DND-41 (cell line): ENCODE data around the gene MYL10.

ENCODE experiments used
- ATAC-seq: fragments of 200-7000 bp; cut with Tn5 transposase; 3 replicates; pipeline ENCODE4 v1.9.1; 2021; ENCODE audit warnings: low read depth; ENCODE audit not compliant: insufficient read depth
- DNase-seq: peaks from one replicate; pipeline ENCODE4 v3.0.0-alpha.2; 2020
- H2AFZ ChIP-seq: 2 replicates; pipeline ENCODE4 v1.6.0; 2012; ENCODE audit warnings: low read depth, low read length
- H3K27ac ChIP-seq: 2 replicates; pipeline ENCODE4 v1.5.1; 2012; ENCODE audit warnings: low read length, inconsistent platforms
- H3K27me3 ChIP-seq: fragments of 200-600 bp; sonication (generic); 2 replicates; pipeline ENCODE4 v1.6.0; 2012; ENCODE audit warnings: low read length, mild to moderate bottlenecking, inconsistent platforms; ENCODE audit not compliant: insufficient read depth, poor library complexity
- H3K36me3 ChIP-seq: 2 replicates; pipeline ENCODE4 v1.5.1; 2012; ENCODE audit warnings: low read length, inconsistent platforms; ENCODE audit not compliant: insufficient read depth
- H3K4me1 ChIP-seq: 2 replicates; pipeline ENCODE4 v1.5.1; 2012; ENCODE audit warnings: mild to moderate bottlenecking, low read length; ENCODE audit not compliant: insufficient read depth
- H3K4me2 ChIP-seq: 2 replicates; pipeline ENCODE4 v1.6.0; 2012; ENCODE audit warnings: mild to moderate bottlenecking, moderate library complexity, low read length, inconsistent platforms; ENCODE audit not compliant: insufficient read depth
- H3K4me3 ChIP-seq, 2 experiments: fragments of 200-600 bp in 1 of 2; shearing (Covaris generic) in 1 of 2; 2 replicates each; pipeline ENCODE4 v1.5.1; 2012 to 2016; ENCODE audit warnings: inconsistent platforms in 2 of 2, low read length in 2 of 2, mild to moderate bottlenecking in 2 of 2, low read depth in 1 of 2, moderate library complexity in 1 of 2
- H3K79me2 ChIP-seq: 2 replicates; pipeline ENCODE4 v1.6.0; 2012; ENCODE audit warnings: low read length, inconsistent platforms; ENCODE audit not compliant: insufficient read depth
- H3K9ac ChIP-seq: 2 replicates; pipeline ENCODE4 v1.6.0; 2012; ENCODE audit warnings: low read depth, mild to moderate bottlenecking, inconsistent platforms, low read length, moderate library complexity
- H3K9me3 ChIP-seq: 2 replicates; pipeline ENCODE4 v1.5.1; 2012; ENCODE audit warnings: low read length, moderate library complexity, mild to moderate bottlenecking, inconsistent platforms; ENCODE audit not compliant: insufficient read depth, severe bottlenecking
- H4K20me1 ChIP-seq: 2 replicates; pipeline ENCODE4 v1.6.0; 2012; ENCODE audit warnings: low read length; ENCODE audit not compliant: insufficient read depth
- EZH2 ChIP-seq: IDR thresholded peaks from 3 replicates; pipeline ENCODE4 v1.6.1; 2012; ENCODE audit warnings: borderline replicate concordance, low read depth, mild to moderate bottlenecking, moderate library complexity, low read length, inconsistent platforms; ENCODE audit not compliant: severe bottlenecking
- TF ChIP-seq, protein P1 (sequence below): IDR thresholded peaks from 2 replicates; pipeline ENCODE4 v1.5.1; 2012; ENCODE audit warnings: borderline replicate concordance, low read length, moderate library complexity, mild to moderate bottlenecking; ENCODE audit not compliant: poor library complexity, severe bottlenecking; ENCODE audit errors: extremely low read depth

The MYL10 gene

DNA sequence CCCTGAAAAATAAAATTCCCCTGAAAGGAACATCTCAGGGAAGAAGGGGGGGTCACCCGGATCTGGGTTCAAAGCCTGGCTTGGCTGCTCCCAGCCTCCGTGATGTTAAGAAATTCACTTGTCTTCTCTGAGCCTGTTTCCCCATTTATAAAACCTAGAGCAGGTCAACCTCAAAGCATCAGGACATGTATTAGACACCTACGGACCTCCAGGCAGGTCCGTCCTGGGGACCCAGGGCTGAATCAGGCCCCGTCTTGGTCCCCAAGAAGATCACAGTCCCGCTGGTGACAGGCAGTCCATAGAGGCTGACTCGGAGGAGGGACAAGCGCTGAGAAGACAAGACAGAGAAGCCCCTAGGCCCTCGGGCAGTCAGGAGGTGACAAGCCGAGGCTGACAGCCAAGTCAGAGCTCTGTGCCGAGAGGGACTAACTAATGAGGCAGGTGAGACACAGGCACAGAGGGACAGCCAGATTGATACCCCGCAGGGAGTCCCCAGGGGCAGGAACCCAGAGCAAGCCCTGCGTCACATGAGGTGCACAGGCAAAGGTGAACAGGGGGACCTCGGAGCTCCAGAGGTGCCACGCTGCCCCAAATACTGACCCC, 2.9 kb downstream of the MYL10 start:
- ATAC-seq: no peak
- H3K9ac ChIP-seq: no peak overlapping the region

DNA sequence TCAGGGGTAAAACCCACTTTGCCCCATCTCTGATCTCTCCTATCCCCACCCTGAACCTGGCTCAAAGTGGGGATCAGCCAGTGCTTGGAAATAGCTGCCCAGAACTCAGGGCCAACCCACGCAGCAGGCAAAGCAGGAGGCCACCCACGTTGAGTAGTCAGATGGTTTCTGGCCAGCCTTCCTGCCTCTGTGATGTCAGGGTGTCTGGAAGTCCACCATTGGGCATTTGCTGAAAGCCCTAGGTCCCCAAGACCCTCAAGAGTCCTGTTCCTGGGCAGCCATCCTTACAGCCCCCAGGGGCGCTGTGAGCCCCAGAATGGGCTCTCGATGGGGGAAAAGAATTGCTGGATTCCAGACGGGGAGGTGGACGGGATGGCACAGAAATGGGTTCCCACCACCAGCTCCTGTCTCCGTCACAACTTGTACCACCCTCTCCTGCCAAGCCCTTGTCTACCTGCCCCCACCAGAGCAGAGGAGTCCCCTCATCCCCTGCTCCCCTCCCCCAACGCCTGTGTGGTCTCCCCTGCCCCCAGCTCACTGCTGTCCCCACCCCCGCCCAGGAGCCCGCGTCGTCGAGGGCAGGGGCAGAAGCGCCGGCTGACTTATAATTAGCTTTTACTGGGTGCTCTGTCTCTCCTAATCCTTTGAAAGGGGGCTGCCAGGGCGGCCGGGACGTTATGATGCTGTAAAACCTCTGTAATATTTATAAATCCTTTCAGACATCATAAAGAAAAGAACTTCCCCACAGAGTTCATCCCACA, 3.9 kb downstream of the MYL10 start:
- Histone ChIP-seq H3K9ac (no peak overlapping the region), H3K9me3 (no peaks in the 10 kb centered on the region), H3K36me3 (no peaks in the 10 kb centered on the region), H4K20me1 (no peaks in the 10 kb centered on the region), H3K4me2 (no peak overlapping the region), H3K27ac (no peak overlapping the region), H2AFZ (no peak overlapping the region), H3K27me3 (peaks cover 17% of the 10 kb centered on the region), H3K4me3 (no peak overlapping the region), H3K4me1 (no peaks in the 10 kb centered on the region), H3K79me2 (no peaks in the 10 kb centered on the region)
- ATAC-seq (no peak), DNase-seq (no peak)
- TF ChIP-seq EZH2: no peak
- TF ChIP-seq, protein P1, sequence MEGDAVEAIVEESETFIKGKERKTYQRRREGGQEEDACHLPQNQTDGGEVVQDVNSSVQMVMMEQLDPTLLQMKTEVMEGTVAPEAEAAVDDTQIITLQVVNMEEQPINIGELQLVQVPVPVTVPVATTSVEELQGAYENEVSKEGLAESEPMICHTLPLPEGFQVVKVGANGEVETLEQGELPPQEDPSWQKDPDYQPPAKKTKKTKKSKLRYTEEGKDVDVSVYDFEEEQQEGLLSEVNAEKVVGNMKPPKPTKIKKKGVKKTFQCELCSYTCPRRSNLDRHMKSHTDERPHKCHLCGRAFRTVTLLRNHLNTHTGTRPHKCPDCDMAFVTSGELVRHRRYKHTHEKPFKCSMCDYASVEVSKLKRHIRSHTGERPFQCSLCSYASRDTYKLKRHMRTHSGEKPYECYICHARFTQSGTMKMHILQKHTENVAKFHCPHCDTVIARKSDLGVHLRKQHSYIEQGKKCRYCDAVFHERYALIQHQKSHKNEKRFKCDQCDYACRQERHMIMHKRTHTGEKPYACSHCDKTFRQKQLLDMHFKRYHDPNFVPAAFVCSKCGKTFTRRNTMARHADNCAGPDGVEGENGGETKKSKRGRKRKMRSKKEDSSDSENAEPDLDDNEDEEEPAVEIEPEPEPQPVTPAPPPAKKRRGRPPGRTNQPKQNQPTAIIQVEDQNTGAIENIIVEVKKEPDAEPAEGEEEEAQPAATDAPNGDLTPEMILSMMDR: peak; percentile 19

More for the DNA sequence above, 2.9 kb downstream of the MYL10 start:
- H3K36me3 ChIP-seq: no peaks in the 10 kb centered on the region
- H3K4me2 ChIP-seq: no peak overlapping the region
- H3K27me3 ChIP-seq: peaks cover 17% of the 10 kb centered on the region
- H3K27ac ChIP-seq: no peak overlapping the region
- no peaks in the 10 kb centered on the region for H3K4me1 ChIP-seq
- DNase-seq: no peak
- TF ChIP-seq, protein P1: no peak
- TF ChIP-seq EZH2: no peak
- H2AFZ ChIP-seq: no peak overlapping the region
- no peaks in the 10 kb centered on the region for H3K79me2 ChIP-seq
- no peak overlapping the region for H3K4me3 ChIP-seq
- H4K20me1 ChIP-seq: no peaks in the 10 kb centered on the region
- no peaks in the 10 kb centered on the region for H3K9me3 ChIP-seq

DNA sequence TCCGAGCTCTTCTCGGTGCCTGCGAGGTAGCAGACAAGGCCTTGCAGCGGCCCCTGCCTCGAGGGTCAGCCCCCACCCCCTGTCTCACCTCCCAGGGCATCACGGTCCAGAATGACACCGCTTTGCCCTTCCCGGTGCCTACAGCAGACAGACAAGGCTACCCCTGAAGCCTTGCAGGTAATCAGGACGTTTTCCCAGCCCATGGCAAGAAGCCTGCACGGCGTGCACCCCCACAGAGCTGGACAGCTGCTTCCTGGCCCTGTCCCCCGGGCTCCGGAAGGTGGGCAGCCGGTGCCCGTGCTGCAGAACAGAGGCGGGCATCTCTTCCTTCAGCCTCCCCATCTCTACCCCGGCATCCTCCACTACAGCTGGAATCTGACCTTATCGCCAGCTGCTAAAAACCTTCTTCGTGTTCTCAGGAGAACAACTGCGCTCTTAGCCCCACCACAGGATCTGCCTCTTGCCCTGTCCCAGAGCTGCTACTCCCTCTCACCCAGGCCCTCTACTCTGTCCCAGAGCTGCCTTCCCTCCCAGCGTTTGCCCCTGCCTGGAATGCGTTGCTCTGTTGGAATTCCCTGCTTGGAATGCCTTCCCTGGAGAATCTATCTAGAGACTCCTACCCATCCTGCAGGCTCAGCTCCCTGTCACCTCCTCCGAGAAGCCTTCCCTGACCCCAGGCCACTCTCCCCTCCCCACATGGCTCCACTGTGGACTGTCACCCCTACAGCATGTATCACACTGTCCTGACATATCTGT, 4.7 kb downstream of the MYL10 start:
- H3K79me2 ChIP-seq: no peaks in the 10 kb centered on the region
- ATAC-seq: no peak; the same call in 2 of the 3 replicates
- H3K4me1 ChIP-seq: no peaks in the 10 kb centered on the region
- H3K4me2 ChIP-seq: no peak overlapping the region
- no peaks in the 10 kb centered on the region for H3K36me3 ChIP-seq
- no peak overlapping the region for H3K27ac ChIP-seq
- no peak overlapping the region for H3K9ac ChIP-seq
- H4K20me1 ChIP-seq: no peaks in the 10 kb centered on the region
- TF ChIP-seq EZH2: no peak
- TF ChIP-seq, protein P1: no peak
- DNase-seq: no peak
- peaks cover 17% of the 10 kb centered on the region for H3K27me3 ChIP-seq
- H3K4me3 ChIP-seq: no peak overlapping the region
- no peaks in the 10 kb centered on the region for H3K9me3 ChIP-seq
- H2AFZ ChIP-seq: no peak overlapping the region
